Transverse colon (tissue), 4 donors: ENCODE results near the gene NOM1. TPM values are rescaled to one million over a fixed set of nuclear protein-coding genes. Genes with fewer than 3 reads are reported as not detected.

Source experiments
- DNase-seq: peaks from one replicate; pipeline ENCODE4 v3.0.0-alpha.2; 2019
- H3K27ac ChIP-seq, 4 donors: fragments of 200-600 bp; sonication (generic); 2 replicates each; pipeline ENCODE4 v1.5.1; 2016 to 2018; ENCODE audit warnings: inconsistent platforms in 4 of 4
- H3K27me3 ChIP-seq: fragments of 200-600 bp; sonication (generic); 2 replicates; pipeline ENCODE4 v1.5.1; 2017; ENCODE audit warnings: inconsistent platforms
- H3K36me3 ChIP-seq, 4 donors: fragments of 200-600 bp; sonication (generic); 2 replicates each; pipeline ENCODE4 v1.5.1; 2017 to 2019; ENCODE audit warnings: inconsistent platforms in 4 of 4
- H3K4me1 ChIP-seq, 4 donors: fragments of 200-600 bp; sonication (generic); 2 replicates each; pipeline ENCODE4 v1.5.1; 2017 to 2020; ENCODE audit warnings: inconsistent platforms in 4 of 4
- H3K4me3 ChIP-seq, 4 donors: fragments of 200-600 bp; sonication (generic); 1 replicate in 1 of 4; 2 replicates in 3 of 4; pipeline versions ENCODE4 v1.5.1 to v1.6.1; 2017 to 2019; ENCODE audit warnings: inconsistent platforms in 4 of 4
- H3K9me3 ChIP-seq, 2 donors: fragments of 200-600 bp; sonication (generic); 2 replicates each; pipeline ENCODE4 v1.5.1; 2017 to 2019; ENCODE audit warnings: inconsistent platforms in 2 of 2
- EP300 ChIP-seq: sonication (generic); formaldehyde crosslinking; IDR thresholded peaks from one replicate; pipeline ENCODE4 v1.6.1; 2017; ENCODE audit warnings: antibody characterized with exemption, low read depth
- POLR2A ChIP-seq: fragments of 450-650 bp; IDR thresholded peaks from one replicate; pipeline ENCODE4 v1.6.1; 2016; ENCODE audit warnings: antibody characterized with exemption, mild to moderate bottlenecking, moderate library complexity
- POLR2AphosphoS5 ChIP-seq, 3 donors: sonication (generic); formaldehyde crosslinking; IDR thresholded peaks; one replicate each; pipeline ENCODE4 v1.6.1; 2016; ENCODE audit warnings: antibody characterized with exemption in 3 of 3
- WGBS, 2 donors: methylation state at CpG; one replicate each; pipeline ENCODE4 v1.1.5; 2018; ENCODE audit warnings: low coverage in 1 of 2; 5-methylcytosine and 5-hydroxymethylcytosine counted together
- in situ Hi-C, 4 donors: fragments of 200-750 bp; cut with MboI; loops; one replicate each; pipeline versions ENCODE4 v1.15.0 to v1.15.1; 2017; ENCODE audit warnings: low sequenced_read_pairs in 3 of 4, low pct_ligation_motif_present in 1 of 4, low pct_unique_long_range_greater_than_20kb in 1 of 4
- intact Hi-C: fragments of 100-400 bp; cut with DNase I; formaldehyde crosslinking; loops from one replicate; pipeline ENCODE4 v1.15.1; 2023; ENCODE audit warnings: low total_unique reads
- total RNA-seq, 4 donors: library from RNA; depleted of rRNA; stranded (reverse); fragments of >200 nt; gene quantifications; one replicate each; pipeline ENCODE4 v1.1.0, GENCODE V29; 2016
- TF ChIP-seq, protein P1 (sequence below), 5 experiments: fragments of 200-600 bp in 3 of 5; fragments of 450-650 bp in 2 of 5; sonication (generic) in 3 of 5; IDR thresholded peaks; 1 replicate in 2 of 5; 2 replicates in 3 of 5; pipeline ENCODE4 v1.5.1; 2016 to 2017; ENCODE audit warnings: antibody characterized with exemption in 5 of 5, inconsistent platforms in 3 of 5, mild to moderate bottlenecking in 2 of 5, moderate library complexity in 1 of 5

NOM1 gene
- total RNA-seq, 4 donors from 2014 or later, result 6.6 to 22.4 (median 15.2) TPM

DNA sequence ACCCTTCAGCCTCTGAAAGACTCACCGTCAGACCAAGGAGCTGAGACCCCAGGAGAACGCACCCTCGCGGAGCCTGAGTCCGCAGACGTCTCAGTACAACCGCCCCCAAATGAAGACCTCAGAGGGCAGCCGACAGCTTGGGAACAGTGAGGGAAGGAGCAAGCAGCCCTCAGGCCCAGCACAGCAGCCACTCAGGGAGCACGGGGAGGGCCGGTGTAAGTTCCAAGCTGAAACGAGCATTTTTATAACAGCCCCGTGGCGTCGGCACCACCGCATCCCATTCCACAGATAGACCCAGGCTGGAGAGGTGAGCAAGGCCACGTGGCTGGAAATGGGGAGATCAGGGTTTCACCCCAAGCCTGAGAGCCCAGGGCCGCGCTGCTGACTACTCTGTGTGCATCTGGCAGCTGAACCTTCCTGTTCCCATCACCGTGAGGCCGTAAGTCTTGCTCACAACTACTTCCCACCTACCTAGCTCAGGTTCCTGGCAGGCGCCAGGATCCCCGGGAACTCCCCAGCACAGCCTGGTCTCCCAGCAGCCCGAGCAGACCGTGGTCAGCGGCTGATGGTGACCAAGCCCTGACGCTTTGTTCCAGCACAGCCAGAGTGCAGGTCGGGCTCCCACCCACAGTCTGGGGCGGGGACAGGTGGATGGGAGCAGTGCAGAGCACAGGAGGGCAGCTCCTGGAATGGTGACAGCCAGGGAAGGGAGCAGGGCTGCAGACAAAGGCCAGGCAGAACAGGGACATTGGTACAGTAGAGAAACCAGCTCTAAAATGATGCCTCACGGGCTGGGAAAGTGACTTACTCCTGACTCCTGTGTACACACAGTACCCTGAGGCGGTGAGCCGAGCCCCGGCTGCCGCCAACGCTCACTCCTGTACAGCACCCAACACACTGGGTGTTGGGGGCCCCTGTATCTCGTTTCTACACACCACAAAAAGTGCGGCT lies 6.1 kb upstream of the NOM1 start:
- DNase-seq, result no peak
- H3K27ac ChIP-seq, result no peak overlapping the region

DNA sequence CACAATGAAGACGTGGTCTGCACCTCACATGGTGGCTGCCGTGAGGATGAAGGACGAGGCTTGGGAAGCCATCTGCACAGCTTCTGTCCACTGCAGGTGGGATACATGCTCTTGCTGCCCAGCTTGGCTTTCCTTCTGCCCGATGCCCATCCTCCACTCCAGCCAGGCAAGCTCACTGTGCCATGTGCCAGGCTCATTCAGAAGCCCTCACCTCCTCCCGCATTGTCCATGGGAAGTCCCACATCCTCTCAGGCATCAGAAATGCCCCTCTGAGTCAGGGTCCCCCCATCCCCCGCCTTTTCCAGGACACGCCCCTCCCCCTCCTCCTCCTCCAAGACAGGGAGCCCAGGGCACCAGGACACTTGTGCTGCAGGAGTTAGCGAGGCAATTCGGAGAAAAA lies 4.6 kb upstream of the NOM1 start:
- Histone ChIP-seq H3K27me3 (peaks cover 54% of the 10 kb centered on the region), H3K27ac (no peak overlapping the region), H3K36me3 (no peaks in the 10 kb centered on the region), H3K4me3 (no peak overlapping the region), H3K4me1 (peaks cover 0 to 7% (median 0%) of the 10 kb centered on the region in 4 donors), H3K9me3 (no peaks in the 10 kb centered on the region)
- 69% methylated on average over 9 of the region's 9 CpGs; no CpG with 5 or more reads in 1 of the 2 donors for WGBS, 2 donors
- TF ChIP-seq EP300 (no peak), POLR2A (no peak)
- TF ChIP-seq, protein P1, sequence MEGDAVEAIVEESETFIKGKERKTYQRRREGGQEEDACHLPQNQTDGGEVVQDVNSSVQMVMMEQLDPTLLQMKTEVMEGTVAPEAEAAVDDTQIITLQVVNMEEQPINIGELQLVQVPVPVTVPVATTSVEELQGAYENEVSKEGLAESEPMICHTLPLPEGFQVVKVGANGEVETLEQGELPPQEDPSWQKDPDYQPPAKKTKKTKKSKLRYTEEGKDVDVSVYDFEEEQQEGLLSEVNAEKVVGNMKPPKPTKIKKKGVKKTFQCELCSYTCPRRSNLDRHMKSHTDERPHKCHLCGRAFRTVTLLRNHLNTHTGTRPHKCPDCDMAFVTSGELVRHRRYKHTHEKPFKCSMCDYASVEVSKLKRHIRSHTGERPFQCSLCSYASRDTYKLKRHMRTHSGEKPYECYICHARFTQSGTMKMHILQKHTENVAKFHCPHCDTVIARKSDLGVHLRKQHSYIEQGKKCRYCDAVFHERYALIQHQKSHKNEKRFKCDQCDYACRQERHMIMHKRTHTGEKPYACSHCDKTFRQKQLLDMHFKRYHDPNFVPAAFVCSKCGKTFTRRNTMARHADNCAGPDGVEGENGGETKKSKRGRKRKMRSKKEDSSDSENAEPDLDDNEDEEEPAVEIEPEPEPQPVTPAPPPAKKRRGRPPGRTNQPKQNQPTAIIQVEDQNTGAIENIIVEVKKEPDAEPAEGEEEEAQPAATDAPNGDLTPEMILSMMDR (IDR thresholded peaks at IDR 0.05), result no peak
- intact Hi-C loops (loop anchor here (10.0 kb wide), 1 partner anchor 330 kb away; no protein-coding TSS in a partner anchor), in situ Hi-C loops (no loop called here)
- DNase-seq, result no peak

More for the DNA sequence above, 6.1 kb upstream of the NOM1 start:
- intact Hi-C loops, result loop anchor here (10.0 kb wide), 1 partner anchor 331 kb away; no protein-coding TSS in a partner anchor
- Histone ChIP-seq H3K27me3 (peaks cover 56% of the 10 kb centered on the region), H3K4me3 (no peak overlapping the region), H3K9me3 (no peaks in the 10 kb centered on the region), H3K36me3 (no peaks in the 10 kb centered on the region), H3K4me1 (no peaks in the 10 kb centered on the region)
- in situ Hi-C loops, result no loop called here
- 39 to 40% methylated on average over 8 to 32 of the region's 36 CpGs for WGBS, 2 donors
- TF ChIP-seq POLR2A (no peak), EP300 (no peak), POLR2AphosphoS5 (IDR thresholded peaks at IDR 0.05) (no peak)
- TF ChIP-seq, protein P1 (IDR thresholded peaks at IDR 0.05), result no peak

DNA sequence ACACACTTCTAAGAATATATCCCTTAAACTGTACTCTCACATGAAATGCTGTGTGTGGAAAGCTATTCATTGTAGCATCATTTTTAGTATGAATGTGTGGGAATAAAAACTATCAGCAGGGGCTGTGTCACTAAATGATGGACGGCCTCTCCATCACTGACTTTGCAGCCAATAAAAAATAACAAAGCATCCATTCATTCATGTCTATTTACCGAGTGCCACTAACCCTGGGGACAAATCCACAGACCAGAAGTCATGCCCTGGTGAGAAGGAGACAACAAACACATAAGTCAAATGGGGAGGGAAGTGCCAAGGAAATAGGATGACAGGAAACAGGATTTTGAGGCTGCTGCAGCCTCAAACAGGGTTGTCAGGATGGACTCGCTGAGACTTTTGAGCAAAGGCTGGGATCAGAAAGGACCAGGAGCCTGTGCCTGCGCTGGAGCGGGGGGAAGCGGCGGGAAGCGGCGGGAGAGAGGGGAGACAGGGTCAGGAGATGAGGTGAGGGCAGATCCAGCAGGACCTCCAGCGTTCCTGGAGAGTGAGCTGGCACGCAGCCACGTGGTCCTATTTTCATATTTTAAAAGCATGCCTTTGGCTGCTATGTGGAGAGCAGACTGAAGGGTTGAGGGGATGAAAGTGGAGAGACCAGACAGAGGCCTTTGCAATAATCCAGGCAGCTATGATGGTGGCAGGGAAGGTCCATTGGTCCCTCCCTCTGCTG lies 2.2 kb upstream of the NOM1 start:
- intact Hi-C loops (loop anchor here (10.0 kb wide), 1 partner anchor 328 kb away; no protein-coding TSS in a partner anchor), in situ Hi-C loops (no loop called here)
- Histone ChIP-seq H3K27me3 (peaks cover 52% of the 10 kb centered on the region), H3K4me3 (no peak overlapping the region), H3K9me3 (no peaks in the 10 kb centered on the region), H3K27ac (no peak overlapping the region), H3K36me3 (peaks cover 0 to 3% (median 0%) of the 10 kb centered on the region in 4 donors), H3K4me1 (peaks cover 12 to 28% (median 20%) of the 10 kb centered on the region in 4 donors)
- DNase-seq, result no peak
- TF ChIP-seq EP300, result no peak
- no peak for TF ChIP-seq POLR2AphosphoS5 (IDR thresholded peaks at IDR 0.05)
- no peak for TF ChIP-seq POLR2A
- TF ChIP-seq, protein P1 (IDR thresholded peaks at IDR 0.05), result no peak
- 60 to 74% methylated on average over 5 to 12 of the region's 12 CpGs for WGBS, 2 donors

DNA sequence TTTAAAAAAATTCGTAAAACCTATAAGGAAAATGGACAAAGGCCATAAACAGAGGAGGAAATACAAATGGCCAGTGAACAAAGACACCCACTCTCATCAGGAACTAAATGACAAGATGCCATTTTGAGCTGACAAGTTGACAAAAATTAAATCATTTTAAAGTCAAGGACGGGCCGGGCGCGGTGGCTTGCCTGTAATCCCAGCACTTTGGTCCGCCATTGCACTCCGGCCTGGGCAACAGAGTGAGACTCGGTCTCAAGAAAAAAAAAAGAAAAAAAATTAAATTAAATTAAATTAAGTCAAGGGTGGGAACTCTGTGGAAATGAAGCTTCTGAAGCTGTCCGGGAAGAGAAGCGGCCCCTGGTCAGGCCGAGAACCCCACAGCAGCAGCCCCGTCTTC lies 1.2 kb upstream of the NOM1 start:
- no peak for TF ChIP-seq POLR2A
- no peak for TF ChIP-seq EP300
- TF ChIP-seq, protein P1 (IDR thresholded peaks at IDR 0.05), result no peak
- no peak for TF ChIP-seq POLR2AphosphoS5 (IDR thresholded peaks at IDR 0.05)
- peaks cover 0 to 10% (median 2%) of the 10 kb centered on the region in 4 donors for H3K36me3 ChIP-seq
- H3K4me1 ChIP-seq, result peaks cover 12 to 31% (median 20%) of the 10 kb centered on the region in 4 donors
- WGBS, 2 donors, result 82 to 86% methylated on average over 8 to 12 of the region's 12 CpGs
- no peak for DNase-seq
- no peaks in the 10 kb centered on the region for H3K9me3 ChIP-seq
- H3K4me3 ChIP-seq, result no peak overlapping the region
- H3K27ac ChIP-seq, result peak overlapping the region in 2 of 4 donors; percentile 21 to 64
- intact Hi-C loops (loop anchor here (10.0 kb wide), 1 partner anchor 326 kb away; no protein-coding TSS in a partner anchor), in situ Hi-C loops (no loop called here)
- H3K27me3 ChIP-seq, result peaks cover 41% of the 10 kb centered on the region
